Measurements from ENCODE around the gene ATXN10.

DNA sequence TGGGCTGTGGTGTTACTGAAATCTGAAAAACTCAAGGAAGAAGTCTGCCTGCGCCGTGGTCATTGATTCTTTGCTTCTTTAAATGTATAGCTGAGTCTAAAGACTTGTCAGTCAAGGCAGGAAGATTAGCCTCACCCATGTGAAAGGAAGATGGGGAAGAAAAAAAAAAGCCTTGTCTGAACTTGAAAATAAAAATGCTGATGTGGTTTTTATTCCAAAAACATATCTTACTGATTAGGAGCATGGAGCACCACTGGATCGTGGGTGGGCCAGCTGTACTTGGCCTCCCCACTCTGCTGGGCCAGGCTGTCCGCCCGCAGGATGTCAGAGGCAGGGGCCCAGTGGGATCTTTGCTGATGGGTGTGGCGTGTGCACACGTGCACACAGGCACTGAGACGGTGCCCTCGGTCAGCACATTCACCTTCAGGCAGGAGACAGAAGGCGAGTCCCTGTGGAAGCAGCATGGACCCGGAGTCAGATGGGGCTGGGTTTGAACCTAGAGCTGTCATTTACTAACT, 193.4 kb downstream of the ATXN10 start:
- no peak for TF ChIP-seq CTCF (IDR thresholded peaks at IDR 0.05)
- no peak for TF ChIP-seq POLR2A (IDR thresholded peaks at IDR 0.05)
